Endothelial cell of umbilical vein (primary cell): ENCODE results near the gene ATP1B3.

Experiments used
- CTCF ChIP-seq, 2 donors: IDR thresholded peaks; 1 replicate in 1 of 2; 2 replicates in 1 of 2; pipeline ENCODE4 v1.5.1; 2011; ENCODE audit warnings: low read length in 2 of 2, mild to moderate bottlenecking in 2 of 2, moderate library complexity in 2 of 2, control low read depth in 1 of 2, inconsistent platforms in 1 of 2, low read depth in 1 of 2; ENCODE audit not compliant: insufficient read depth in 1 of 2; ENCODE audit errors: extremely low read depth in 1 of 2
- EZH2 ChIP-seq: IDR thresholded peaks from 2 replicates; pipeline ENCODE4 v1.6.1; 2012; ENCODE audit warnings: borderline replicate concordance, low read depth, mild to moderate bottlenecking, moderate library complexity, low read length, inconsistent platforms; ENCODE audit not compliant: severe bottlenecking
- GATA2 ChIP-seq: IDR thresholded peaks from 2 replicates; pipeline ENCODE4 v1.7.0; 2011; ENCODE audit warnings: low read depth, mild to moderate bottlenecking, moderate library complexity, mixed read lengths, low read length; ENCODE audit not compliant: insufficient read length, insufficient read depth
- POLR2A ChIP-seq: IDR thresholded peaks from 2 replicates; pipeline ENCODE4 v1.6.1; 2012; ENCODE audit warnings: low read depth, mild to moderate bottlenecking, control low read depth, low read length

GRCh38 chr3:141853629-141854168 is 22.7 kb upstream of the ATP1B3 start:
- TF ChIP-seq CTCF (IDR thresholded peaks at IDR 0.05; ENCODE audit: extremely low read depth in 1 of 2, insufficient read depth in 1 of 2, low read depth in 1 of 2, low read length in 2 of 2) (no peak), POLR2A (no peak), EZH2 (no peak), GATA2 (no peak)
